ENCODE measurements around the gene RFFL.

Gene RFFL

DNA sequence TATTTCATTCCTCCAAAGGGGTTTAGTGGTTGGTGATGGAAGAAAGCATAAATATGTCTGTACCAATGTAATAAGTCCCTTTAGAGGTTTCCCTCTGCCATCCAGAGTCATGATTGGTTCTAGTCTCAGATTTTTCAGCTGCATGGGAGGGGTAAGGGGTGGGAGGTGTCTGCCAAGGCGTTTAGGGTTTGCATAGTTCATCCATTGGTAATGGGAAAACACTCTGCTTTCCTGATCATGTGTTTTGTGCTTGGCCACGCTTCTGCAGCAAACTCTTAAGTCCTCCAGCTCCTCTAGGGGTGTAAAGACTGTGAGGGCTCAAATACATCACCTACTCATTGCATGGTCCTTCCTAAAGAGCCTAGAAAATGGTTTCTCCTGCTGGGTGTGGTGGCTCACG lies 53.4 kb downstream of the RFFL start:
- no peaks in the 10 kb centered on the region for H3K4me1 ChIP-seq (ENCODE audit: low read depth, poor library complexity, severe bottlenecking)
- no peak overlapping the region for H2AFZ ChIP-seq (ENCODE audit: low read depth)
- H3K4me3 ChIP-seq (IDR thresholded peaks at IDR 0.05; ENCODE audit: insufficient read depth, low read depth, low read length): no peak overlapping the region
- H4K20me1 ChIP-seq (ENCODE audit: insufficient read depth): no peaks in the 10 kb centered on the region
- H3K36me3 ChIP-seq (ENCODE audit: insufficient read depth): no peaks in the 10 kb centered on the region
- H3K27ac ChIP-seq: no peak overlapping the region
- H3K27me3 ChIP-seq (ENCODE audit: insufficient read depth, low read depth): no peaks in the 10 kb centered on the region
- H3K9ac ChIP-seq: no peak overlapping the region
- TF ChIP-seq, protein P1, sequence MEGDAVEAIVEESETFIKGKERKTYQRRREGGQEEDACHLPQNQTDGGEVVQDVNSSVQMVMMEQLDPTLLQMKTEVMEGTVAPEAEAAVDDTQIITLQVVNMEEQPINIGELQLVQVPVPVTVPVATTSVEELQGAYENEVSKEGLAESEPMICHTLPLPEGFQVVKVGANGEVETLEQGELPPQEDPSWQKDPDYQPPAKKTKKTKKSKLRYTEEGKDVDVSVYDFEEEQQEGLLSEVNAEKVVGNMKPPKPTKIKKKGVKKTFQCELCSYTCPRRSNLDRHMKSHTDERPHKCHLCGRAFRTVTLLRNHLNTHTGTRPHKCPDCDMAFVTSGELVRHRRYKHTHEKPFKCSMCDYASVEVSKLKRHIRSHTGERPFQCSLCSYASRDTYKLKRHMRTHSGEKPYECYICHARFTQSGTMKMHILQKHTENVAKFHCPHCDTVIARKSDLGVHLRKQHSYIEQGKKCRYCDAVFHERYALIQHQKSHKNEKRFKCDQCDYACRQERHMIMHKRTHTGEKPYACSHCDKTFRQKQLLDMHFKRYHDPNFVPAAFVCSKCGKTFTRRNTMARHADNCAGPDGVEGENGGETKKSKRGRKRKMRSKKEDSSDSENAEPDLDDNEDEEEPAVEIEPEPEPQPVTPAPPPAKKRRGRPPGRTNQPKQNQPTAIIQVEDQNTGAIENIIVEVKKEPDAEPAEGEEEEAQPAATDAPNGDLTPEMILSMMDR (conservative IDR thresholded peaks at IDR 0.05; ENCODE audit: low read depth, low read length): no peak
- H3K4me2 ChIP-seq: no peak overlapping the region
- H3K79me2 ChIP-seq (ENCODE audit: insufficient read depth, low read depth): no peaks in the 10 kb centered on the region

GRCh38 chr17:35006961-35007360 lies 56.5 kb downstream of the RFFL start:
- Histone ChIP-seq H2AFZ (ENCODE audit: low read depth) (no peak overlapping the region), H3K4me3 (IDR thresholded peaks at IDR 0.05; ENCODE audit: insufficient read depth, low read depth, low read length) (no peak overlapping the region), H3K9ac (no peak overlapping the region), H3K4me2 (no peak overlapping the region), H3K79me2 (ENCODE audit: insufficient read depth, low read depth) (no peaks in the 10 kb centered on the region), H3K27me3 (ENCODE audit: insufficient read depth, low read depth) (no peaks in the 10 kb centered on the region), H4K20me1 (ENCODE audit: insufficient read depth) (no peaks in the 10 kb centered on the region), H3K27ac (no peak overlapping the region), H3K36me3 (ENCODE audit: insufficient read depth) (no peaks in the 10 kb centered on the region), H3K4me1 (ENCODE audit: low read depth, poor library complexity, severe bottlenecking) (no peaks in the 10 kb centered on the region)
- TF ChIP-seq, protein P1 (conservative IDR thresholded peaks at IDR 0.05; ENCODE audit: low read depth, low read length): no peak

- H3K4me2 ChIP-seq: no peak overlapping the region
- no peaks in the 10 kb centered on the region for H4K20me1 ChIP-seq (ENCODE audit: insufficient read depth)
- H3K27ac ChIP-seq: no peak overlapping the region
- H3K9ac ChIP-seq: no peak overlapping the region
- H3K27me3 ChIP-seq (ENCODE audit: insufficient read depth, low read depth): no peaks in the 10 kb centered on the region
- no peak overlapping the region for H2AFZ ChIP-seq (ENCODE audit: low read depth)
- H3K4me1 ChIP-seq (ENCODE audit: low read depth, poor library complexity, severe bottlenecking): no peaks in the 10 kb centered on the region
- H3K4me3 ChIP-seq (IDR thresholded peaks at IDR 0.05; ENCODE audit: insufficient read depth, low read depth, low read length): no peak overlapping the region
- no peaks in the 10 kb centered on the region for H3K79me2 ChIP-seq (ENCODE audit: insufficient read depth, low read depth)
- TF ChIP-seq, protein P1 (conservative IDR thresholded peaks at IDR 0.05; ENCODE audit: low read depth, low read length): no peak
- H3K36me3 ChIP-seq (ENCODE audit: insufficient read depth): no peaks in the 10 kb centered on the region
Measured at GRCh38 chr17:35006345-35006744, 57.2 kb downstream of the RFFL start.

DNA sequence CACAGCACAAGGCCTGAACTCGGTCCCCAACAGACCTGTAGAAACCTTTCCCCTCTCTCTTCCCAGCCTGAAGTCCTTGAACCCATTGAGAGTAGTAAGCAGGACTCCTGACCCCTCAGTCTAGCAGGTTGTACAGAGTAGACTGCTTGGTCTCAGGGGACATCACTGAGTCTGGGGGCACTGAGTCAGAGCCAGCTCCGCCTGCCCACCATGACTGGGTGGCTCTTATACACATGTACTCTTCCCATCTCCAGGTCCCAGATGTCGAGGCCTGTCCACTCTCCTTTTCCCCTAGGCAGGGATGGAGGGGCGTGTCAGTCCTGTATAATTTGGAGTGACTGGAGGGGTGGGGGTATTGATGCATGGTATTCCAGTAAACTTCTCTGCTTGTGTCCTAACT lies 59.7 kb downstream of the RFFL start:
- H2AFZ ChIP-seq (ENCODE audit: low read depth): no peak overlapping the region
- no peaks in the 10 kb centered on the region for H3K36me3 ChIP-seq (ENCODE audit: insufficient read depth)
- H3K4me3 ChIP-seq (IDR thresholded peaks at IDR 0.05; ENCODE audit: insufficient read depth, low read depth, low read length): no peak overlapping the region
- H3K9ac ChIP-seq: no peak overlapping the region
- no peaks in the 10 kb centered on the region for H3K27me3 ChIP-seq (ENCODE audit: insufficient read depth, low read depth)
- no peaks in the 10 kb centered on the region for H4K20me1 ChIP-seq (ENCODE audit: insufficient read depth)
- H3K4me2 ChIP-seq: no peak overlapping the region
- peaks cover 7% of the 10 kb centered on the region for H3K4me1 ChIP-seq (ENCODE audit: low read depth, poor library complexity, severe bottlenecking)
- no peaks in the 10 kb centered on the region for H3K79me2 ChIP-seq (ENCODE audit: insufficient read depth, low read depth)
- no peak overlapping the region for H3K27ac ChIP-seq
- TF ChIP-seq, protein P1 (conservative IDR thresholded peaks at IDR 0.05; ENCODE audit: low read depth, low read length): no peak
